Fibroblast of lung (primary cell): ENCODE data around the gene FAT2.

Experiments used
- CTCF ChIP-seq, 2 donors: IDR thresholded peaks in 1 of 2; conservative IDR thresholded peaks in 1 of 2; 1 replicate in 1 of 2; 2 replicates in 1 of 2; pipeline ENCODE4 v1.5.1; 2011 to 2012; ENCODE audit warnings: low read length in 2 of 2, control low read depth in 1 of 2, inconsistent platforms in 1 of 2, low read depth in 1 of 2, mild to moderate bottlenecking in 1 of 2
- EZH2 ChIP-seq: IDR thresholded peaks from 2 replicates; pipeline ENCODE4 v1.5.1; 2012; ENCODE audit warnings: low read length, control low read depth, mild to moderate bottlenecking; ENCODE audit errors: missing control alignments

GRCh38 chr5:151570058-151570457, 21.1 kb downstream of the FAT2 start:
- TF ChIP-seq CTCF (conservative IDR thresholded peaks at IDR 0.05 in 1 of 2, IDR thresholded peaks at IDR 0.05 in 1 of 2; ENCODE audit: low read depth in 1 of 2, low read length in 2 of 2) (no peak), EZH2 (no peak)
